VCaP (cell line): ENCODE measurements around the gene PDE4D.

Experiments used
- H3K27ac ChIP-seq: fragments of 450-650 bp; 2 replicates; pipeline ENCODE4 v1.5.1; 2017
- CTCF ChIP-seq: fragments of 450-650 bp; conservative IDR thresholded peaks from 2 replicates; pipeline ENCODE4 v1.5.1; 2017; ENCODE audit warnings: mild to moderate bottlenecking, moderate library complexity

The PDE4D gene

DNA sequence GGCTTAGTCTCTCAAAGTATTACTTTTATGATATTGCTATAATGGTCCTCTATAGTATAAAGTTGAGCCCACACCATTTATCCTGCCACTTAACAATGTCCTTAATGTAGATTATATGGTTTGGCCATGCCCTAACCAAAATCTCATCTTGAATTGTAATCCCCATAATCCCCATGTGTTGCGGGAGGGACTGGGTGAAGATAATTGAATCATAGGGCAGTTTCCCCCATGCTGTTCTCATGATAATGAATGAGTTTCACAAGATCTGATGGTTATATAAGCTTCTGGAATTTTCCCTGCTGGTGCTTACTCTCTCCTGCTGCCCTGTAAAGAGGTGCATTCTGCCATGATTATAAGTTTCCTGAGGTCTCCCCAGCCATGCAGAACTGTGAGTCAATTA lies 811.8 kb downstream of the PDE4D start:
- TF ChIP-seq CTCF, result no peak
- no peak overlapping the region for H3K27ac ChIP-seq

GRCh38 chr5:59079622-59080620 lies 813.6 kb downstream of the PDE4D start:
- H3K27ac ChIP-seq, result no peak overlapping the region
- no peak for TF ChIP-seq CTCF

- TF ChIP-seq CTCF, result no peak
- H3K27ac ChIP-seq, result no peak overlapping the region
These were observed 821.6 kb downstream of the PDE4D start for GRCh38 chr5:59071755-59072549.

DNA sequence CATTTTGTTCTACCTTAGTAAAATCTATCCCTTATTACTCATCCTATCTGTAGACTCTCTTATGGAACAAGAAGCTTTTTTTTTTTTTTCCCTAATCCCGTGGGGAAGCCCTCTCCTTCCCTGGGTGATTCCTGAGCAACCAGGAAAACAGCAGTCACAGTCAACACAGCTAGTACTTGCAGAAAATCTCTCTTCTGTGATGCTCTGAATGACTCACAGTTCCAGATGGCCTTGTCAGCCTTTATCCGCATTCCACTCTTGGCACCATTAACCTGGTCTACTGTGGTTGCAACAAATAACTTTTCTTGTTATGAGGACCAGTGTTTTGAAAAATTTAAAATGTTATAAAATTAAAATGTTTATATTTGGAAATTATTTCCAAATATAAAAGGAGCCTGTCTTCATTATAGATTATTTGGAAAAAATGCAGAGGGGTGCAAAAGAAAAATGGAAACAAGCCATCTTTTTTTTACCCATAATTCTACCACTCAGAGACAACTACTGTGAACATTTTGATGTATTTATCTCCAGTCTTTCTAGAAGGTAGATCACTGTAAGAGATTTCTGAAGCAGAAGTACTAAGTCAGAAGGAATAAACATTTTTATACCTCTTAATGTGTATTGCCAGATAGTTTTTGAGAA lies 824.0 kb downstream of the PDE4D start:
- TF ChIP-seq CTCF, result no peak
- H3K27ac ChIP-seq, result no peak overlapping the region

DNA sequence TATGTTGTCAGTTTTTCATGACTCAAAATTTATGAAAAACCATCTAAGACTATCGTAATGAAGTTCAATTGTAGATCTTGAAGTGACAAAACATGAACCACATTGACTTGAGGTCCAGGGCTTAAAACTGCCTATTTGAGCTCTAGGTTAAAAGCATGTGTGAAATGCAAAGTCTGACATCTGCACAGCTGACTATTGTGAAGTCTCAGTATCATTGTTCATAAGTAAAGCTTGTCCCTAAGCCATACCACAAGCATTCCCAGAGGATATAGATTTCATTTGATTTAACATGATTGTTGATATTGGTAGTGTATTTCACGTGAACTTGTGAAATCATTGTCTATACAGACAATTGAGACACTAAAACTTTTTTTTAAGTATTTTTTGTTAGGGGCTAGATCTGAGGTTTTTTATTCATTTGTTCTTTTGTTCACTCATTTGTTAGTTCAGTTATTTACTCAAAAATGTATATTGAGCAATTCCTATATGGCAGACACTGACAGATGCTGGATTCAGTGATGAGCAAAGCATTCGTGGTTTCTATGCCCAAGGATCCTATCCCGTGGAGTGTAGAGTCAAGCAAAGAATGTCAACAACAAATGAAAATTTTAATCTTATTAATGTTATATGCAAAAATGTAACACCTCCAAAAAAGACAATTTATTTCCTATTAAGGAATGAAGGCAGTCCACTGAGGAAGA lies 825.4 kb downstream of the PDE4D start:
- H3K27ac ChIP-seq, result no peak overlapping the region
- TF ChIP-seq CTCF, result no peak

GRCh38 chr5:59066367-59067163 lies 827.0 kb downstream of the PDE4D start:
- no peak for TF ChIP-seq CTCF
- H3K27ac ChIP-seq, result no peak overlapping the region
